Skin of body (tissue), 2 donors: ENCODE measurements around the gene RYR2. TPM values are rescaled to one million over a fixed set of nuclear protein-coding genes. Genes with fewer than 3 reads are reported as not detected.

Experiments used
- small RNA-seq: library from RNA; depleted of rRNA; stranded (forward); fragments of <200 nt; gene quantifications from one replicate; pipeline ENCODE3, GENCODE V24; 2014; ENCODE audit warnings: low replicate concordance
- total RNA-seq: library from RNA; depleted of rRNA; stranded (reverse); fragments of >200 nt; gene quantifications from one replicate; pipeline ENCODE4 v1.2.3, GENCODE V29; 2014

RYR2 gene
- total RNA-seq, 1 donor from 2014 or later: 1.1 TPM

Small RNA genes lying within 50 kb of the gene (small RNA-seq; reads per million reads assigned to genes)
- gene MIR4428: not detected
- gene RF00402: not detected

Other genes starting within 250 kb of the RYR2 start
- gene MTR, start 246.9 kb upstream of the RYR2 start, total RNA-seq: 27.9 TPM
- not detected for gene MT1HL1, start 37.7 kb upstream of the RYR2 start, total RNA-seq